GM13976 (cell line): ENCODE results near the gene HOXB9.
A peak's percentile ranks its signal among the peaks of the same experiment; 100 is the strongest.

Experiments used
- DNase-seq: peaks from one replicate; pipeline ENCODE4 v3.0.0; 2012; ENCODE audit warnings: low spot score
- CTCF ChIP-seq: IDR thresholded peaks from 2 replicates; pipeline ENCODE4 v1.5.1; 2012; ENCODE audit warnings: borderline replicate concordance, mild to moderate bottlenecking; ENCODE audit not compliant: insufficient read depth; ENCODE audit errors: extremely low read depth, missing control alignments, control extremely low read depth
- in situ Hi-C: fragments of 300-500 bp; cut with MboI; formaldehyde crosslinking; loops from one replicate; pipeline ENCODE4 v1.12.0; 2022; ENCODE audit warnings: low sequenced_read_pairs, mixed read lengths, inconsistent platforms; ENCODE audit not compliant: unreplicated experiment

HOXB9 gene

GRCh38 chr17:48586355-48587258 lies 39.6 kb downstream of the HOXB9 start:
- in situ Hi-C loops, result no loop called here
- peak; percentile 0 for TF ChIP-seq CTCF
- peak; percentile 74 for DNase-seq

- no peak for DNase-seq
- TF ChIP-seq CTCF, result no peak
- in situ Hi-C loops, result no loop called here
Measured at GRCh38 chr17:48584223-48584741, 41.9 kb downstream of the HOXB9 start.

GRCh38 chr17:48583708-48584222 lies 42.4 kb downstream of the HOXB9 start:
- TF ChIP-seq CTCF, result no peak
- DNase-seq, result no peak
- in situ Hi-C loops, result no loop called here

GRCh38 chr17:48582750-48583069 lies 43.4 kb downstream of the HOXB9 start:
- DNase-seq, result no peak
- no peak for TF ChIP-seq CTCF
- in situ Hi-C loops, result no loop called here

GRCh38 chr17:48579760-48580554 lies 46.2 kb downstream of the HOXB9 start:
- in situ Hi-C loops, result no loop called here
- no peak for TF ChIP-seq CTCF

GRCh38 chr17:48579471-48579759 lies 46.7 kb downstream of the HOXB9 start:
- TF ChIP-seq CTCF, result no peak
- DNase-seq, result no peak
- in situ Hi-C loops, result no loop called here

More at GRCh38 chr17:48579760-48580554, 46.2 kb downstream of the HOXB9 start:
- DNase-seq, result no peak
